Activated CD4-positive, alpha-beta T cell treated with anti-CD3 and anti-CD28 coated beads, Interleukin-2, amount 50 U/mL, for 1 hour (primary cell): ENCODE results near the gene SRF.

ENCODE experiments used
- DNase-seq: peaks from one replicate; pipeline ENCODE4 v3.0.0-alpha.2; 2020

SRF gene

DNA sequence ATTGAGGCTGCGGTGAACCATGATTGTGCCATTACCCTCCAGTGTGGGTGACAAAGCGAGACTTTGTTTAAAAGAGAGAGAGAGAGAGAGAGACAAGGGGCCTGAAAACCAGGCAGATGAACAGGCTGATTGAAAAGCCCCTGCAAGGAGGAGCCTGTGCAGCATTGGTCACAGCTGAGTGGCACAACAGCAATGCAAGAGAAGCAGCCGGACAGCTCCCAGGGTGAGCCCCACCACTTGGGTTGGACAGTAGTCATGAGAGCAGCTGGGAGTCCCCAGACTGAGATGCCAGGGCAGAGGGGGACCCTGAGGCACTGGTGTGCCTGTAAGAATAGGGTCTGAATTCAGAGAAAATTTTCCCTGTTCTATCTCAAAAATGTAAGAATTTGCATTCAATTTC is 48.0 kb downstream of the SRF start:
- DNase-seq = no peak

DNA sequence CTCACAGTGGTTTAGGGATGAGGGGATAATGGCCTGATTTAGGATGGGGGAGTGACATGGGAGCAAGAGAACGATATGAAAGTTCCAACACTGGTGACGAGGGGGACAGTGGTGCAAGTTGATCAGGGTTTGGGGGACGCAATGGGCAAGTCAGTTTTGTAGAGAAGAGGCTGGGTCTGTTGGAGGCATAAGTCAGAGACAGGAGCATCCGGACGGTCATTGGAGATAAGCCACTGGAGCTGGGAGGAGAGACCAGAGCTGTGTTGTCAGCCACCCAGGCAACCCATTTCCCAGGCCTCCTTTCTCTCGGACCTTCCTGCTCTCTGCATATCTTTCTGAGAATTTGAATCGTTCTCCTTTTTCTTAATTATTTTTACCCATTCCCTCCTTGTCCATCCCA is 48.7 kb downstream of the SRF start:
- DNase-seq = no peak

DNA sequence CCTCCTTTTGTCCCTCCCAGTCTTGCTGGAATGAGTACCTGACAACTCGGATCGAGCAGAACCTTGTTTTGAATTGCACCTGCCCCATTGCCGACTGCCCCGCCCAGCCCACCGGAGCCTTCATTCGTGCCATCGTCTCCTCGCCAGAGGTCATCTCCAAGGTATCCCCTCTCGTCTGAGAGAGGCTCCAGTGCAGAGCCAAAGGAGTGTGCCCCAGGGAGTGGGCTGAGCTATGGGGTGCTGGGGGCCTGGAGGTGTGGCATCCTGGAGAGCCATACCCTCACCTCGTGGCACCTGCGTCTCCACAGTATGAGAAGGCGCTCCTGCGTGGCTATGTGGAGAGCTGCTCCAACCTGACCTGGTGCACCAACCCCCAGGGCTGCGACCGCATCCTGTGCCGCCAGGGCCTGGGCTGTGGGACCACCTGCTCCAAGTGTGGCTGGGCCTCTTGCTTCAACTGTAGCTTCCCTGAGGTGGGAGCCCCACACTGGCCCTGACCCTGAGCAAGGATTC is 49.4 kb downstream of the SRF start:
- no peak for DNase-seq

DNA sequence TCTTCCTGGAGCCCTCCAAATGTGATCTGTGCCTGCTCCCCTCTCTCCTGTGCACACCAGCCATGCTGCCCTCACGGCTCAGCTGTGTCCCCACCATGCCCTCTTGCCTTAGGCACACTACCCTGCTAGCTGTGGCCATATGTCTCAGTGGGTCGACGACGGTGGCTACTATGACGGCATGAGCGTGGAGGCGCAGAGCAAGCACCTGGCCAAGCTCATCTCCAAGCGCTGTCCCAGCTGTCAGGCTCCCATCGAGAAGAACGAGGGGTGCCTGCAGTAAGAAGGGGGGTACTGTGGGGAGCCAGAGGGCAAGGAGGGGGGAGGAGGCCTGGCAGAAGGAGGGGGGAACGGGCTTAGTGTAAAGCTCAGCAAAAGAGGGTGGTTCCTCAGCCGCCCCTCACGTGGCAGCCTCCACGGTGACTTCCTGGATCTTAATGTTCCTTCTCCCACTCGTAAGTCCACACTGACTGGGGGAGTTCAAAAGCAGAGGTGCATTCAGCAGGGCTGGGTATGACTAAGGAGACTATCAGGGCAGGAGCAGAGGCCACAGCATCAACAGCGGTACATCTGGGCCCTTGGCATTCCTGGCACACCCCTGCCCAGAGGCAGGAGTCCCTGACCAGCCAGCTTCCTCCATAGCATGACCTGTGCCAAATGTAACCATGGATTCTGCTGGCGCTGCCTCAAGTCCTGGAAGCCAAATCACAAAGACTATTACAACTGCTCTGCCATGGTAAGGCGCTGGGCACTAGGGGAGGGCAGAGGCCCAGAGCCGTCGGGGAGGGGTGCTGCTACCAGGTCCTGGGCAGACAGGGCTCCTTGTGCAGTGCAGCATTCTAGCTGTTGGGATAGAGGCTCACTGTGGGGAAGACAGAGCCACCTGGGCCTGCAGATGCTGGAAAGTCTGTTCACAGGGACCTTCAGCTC is 50.2 kb downstream of the SRF start:
- DNase-seq = no peak

DNA sequence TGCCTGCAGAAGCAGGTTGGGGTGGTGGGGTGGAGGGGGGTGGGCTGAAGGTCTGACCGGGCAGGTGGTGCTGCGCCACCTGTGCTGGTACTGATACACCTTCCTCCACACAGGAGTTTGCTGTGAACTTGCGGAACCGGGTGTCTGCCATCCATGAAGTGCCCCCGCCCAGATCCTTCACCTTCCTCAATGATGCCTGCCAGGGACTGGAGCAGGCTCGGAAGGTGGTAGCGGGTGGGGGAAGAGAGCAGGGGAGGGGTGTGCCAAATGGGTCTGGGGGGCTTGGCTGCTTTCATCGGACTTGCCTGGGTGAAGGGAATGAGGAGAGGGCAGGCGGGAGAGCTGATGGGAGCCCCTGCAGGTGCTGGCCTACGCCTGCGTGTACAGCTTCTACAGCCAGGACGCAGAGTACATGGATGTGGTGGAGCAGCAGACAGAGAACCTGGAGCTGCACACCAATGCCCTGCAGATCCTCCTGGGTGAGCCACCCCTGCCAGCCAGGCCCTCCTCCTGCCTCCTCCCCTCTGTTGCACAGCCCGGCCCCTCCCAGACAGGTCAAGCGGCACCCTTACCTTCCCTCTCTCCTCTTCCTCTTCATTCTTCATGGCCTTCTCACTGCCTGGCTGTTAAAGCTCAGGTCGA is 51.5 kb downstream of the SRF start:
- DNase-seq = no peak

DNA sequence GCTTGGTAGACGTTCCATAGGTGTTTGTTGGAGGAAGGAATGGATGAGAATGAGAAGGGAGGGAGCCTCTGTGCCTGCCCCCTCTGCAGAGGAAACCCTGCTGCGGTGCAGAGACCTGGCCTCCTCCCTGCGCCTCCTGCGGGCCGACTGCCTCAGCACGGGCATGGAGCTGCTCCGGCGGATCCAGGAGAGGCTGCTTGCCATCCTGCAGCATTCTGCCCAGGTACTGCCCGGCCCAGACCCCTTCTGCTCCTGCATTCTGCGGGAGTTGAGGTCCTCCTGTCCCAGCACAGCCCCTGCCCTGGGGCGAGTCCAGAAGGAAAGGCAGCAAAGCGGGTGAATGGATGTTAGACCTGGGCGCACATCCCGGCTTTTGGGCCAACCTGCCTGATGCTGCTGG is 52.1 kb downstream of the SRF start:
- DNase-seq = no peak

DNA sequence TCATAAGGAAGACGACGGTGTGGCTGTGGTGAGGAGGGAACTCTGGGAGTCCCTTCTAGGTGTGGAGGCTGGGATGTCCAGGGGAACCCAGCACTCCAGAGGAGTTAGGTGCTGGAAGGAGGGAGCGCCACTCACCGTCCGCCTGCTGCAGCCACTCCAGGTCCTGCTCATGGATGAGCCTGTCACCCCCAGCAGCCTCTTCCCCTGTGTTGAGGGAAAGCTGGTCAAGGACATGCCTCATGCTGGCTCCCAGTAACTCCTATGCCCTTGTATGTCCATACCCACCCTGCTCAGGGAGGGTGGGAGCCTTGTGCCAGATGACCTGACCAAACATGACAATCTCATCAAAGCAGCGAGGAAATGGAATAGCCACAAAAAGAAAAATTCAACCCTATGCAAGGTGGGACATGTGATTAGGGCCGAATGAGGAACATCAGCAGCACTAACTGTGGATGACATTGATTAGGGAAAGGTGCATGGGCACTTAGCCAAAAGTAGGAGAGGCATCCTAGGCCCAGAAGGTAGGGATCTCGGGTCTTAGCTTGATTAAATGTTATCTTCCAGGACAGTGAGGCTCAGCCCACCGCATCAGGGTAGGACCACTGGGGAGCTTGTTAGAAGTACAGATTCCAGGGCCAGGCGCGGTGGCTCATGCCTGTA is 55.3 kb downstream of the SRF start:
- no peak for DNase-seq

DNA sequence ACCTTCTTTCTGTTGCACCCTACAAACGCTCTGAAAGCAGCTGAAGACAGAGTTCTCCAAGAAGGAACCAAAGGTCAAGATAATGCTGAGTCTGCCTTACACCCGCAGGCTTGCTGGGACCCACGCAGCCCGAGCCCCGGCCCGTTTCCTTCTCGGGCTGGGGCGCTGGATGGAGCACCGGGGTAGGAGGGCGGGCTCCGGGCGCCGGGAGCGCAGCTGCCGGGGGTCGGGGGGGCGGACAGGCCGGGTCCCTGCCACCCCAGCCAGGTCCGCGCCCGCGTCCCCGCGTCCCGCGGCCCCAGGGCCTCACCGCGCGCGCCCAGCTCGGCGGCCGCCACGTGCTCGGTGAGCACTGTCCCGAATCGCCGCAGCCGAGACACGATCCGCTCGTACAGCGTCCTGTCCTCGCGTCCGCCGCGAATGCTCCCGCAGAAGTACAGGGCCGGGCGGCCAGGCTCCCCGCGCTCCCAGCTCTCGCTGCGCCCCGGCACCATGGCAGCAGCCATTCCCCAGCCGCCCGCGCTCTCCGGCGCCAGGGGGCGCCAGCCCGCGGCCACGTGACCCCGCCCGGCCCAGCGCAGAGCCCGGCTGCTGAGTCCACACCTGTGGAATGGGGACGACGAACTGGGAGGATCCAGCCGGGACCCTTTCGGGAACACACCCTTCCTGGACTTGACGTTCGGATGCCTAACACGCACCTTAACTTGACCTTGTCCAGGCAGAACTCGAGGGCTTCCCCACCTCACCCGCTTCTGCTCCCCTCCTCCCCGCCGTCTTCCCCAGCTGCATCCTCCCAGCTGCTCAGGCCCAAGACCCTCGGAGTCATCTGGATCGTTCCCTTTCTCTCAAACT is 58.1 kb downstream of the SRF start, which contains the start of gene DNPH1:
Gene DNPH1, minus strand, starts transcription at position 531 of the 852 bp plus-strand sequence. Its CDS starts 25 bp downstream, at position 506.
- peak; percentile 75 for DNase-seq

DNA sequence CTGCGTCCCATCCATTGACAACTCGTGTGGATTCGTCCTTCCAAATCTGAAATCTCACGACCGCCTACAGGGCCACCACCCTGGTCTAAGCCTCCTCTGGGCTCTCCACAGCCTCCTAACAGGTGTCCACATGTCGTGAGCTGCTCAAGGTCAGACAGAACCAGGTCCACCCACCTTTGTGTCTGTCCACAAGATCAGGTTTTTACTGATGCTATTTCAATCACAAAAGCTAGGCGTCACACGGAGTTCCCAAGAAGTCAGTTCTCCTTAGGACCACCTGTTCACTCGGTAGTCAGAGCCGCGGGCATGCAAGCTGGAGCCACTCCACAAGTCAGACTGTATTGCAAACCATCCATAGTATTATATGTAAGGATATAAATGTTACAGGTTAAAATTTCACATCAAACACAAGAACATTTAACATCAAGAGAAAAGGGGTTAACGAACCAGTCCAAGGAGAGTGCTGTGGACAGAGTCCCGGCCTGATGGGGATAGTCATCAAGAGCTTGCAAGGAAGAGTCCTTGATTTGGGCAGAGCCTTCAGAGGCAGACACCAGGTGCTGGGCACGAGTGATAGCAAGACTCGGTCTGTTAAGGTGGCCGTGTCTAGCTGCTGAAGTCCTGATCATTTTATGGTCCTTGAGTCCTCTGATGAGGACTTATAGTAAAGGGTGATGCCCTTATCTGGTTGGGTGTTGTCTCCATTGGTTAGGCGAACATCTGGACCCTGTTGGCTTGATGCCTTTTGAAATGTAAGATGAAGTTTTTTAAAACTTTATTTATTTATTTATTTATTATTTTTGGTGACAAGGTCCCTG is 58.9 kb downstream of the SRF start:
- DNase-seq = no peak

DNA sequence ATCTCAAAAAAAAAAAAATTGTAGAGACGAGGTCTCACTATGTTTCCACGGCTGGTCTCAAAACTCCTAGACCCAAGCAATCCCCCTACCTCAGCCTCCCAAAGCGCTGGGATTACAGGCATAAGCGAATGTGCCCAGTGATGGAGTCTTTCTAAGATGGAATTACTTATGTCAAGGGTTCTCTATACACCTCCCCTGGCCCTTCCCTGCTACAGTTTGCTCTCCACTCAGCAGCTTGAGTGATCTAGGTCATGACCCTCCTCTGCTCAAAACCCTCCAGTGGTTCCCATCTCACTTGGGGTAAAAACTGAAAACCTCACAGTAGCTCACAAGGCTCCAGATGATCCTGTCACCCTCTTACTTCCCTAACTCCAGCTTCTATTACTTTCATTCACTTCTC is 60.0 kb downstream of the SRF start:
- DNase-seq = no peak
